Lung (tissue), 12 donors: ENCODE results near the gene TSHR. TPM values are rescaled to one million over a fixed set of nuclear protein-coding genes. Genes with fewer than 3 reads are reported as not detected.
A peak's percentile ranks its signal among the peaks of the same experiment; 100 is the strongest.

Experiments used
- ATAC-seq: fragments of 200-7000 bp; cut with Tn5 transposase; one replicate; pipeline ENCODE4 v1.9.1; 2020; ENCODE audit warnings: moderate number of reproducible peaks; ENCODE audit not compliant: insufficient read depth, low FRiP score
- DNase-seq, 3 donors: peaks; one replicate each; pipeline ENCODE4 v3.0.0-alpha.2; 2013 to 2017
- H3K27ac ChIP-seq, 2 donors: one replicate each; pipeline ENCODE4 v1.5.1; 2013; ENCODE audit warnings: mild to moderate bottlenecking in 2 of 2, moderate library complexity in 2 of 2, control low read depth in 1 of 2, inconsistent platforms in 1 of 2, low read depth in 1 of 2, low read length in 1 of 2
- H3K27me3 ChIP-seq, 3 donors: one replicate each; pipeline ENCODE4 v1.5.1; 2013; ENCODE audit warnings: low read length in 2 of 3; ENCODE audit not compliant: control insufficient read depth in 3 of 3, insufficient read depth in 3 of 3
- H3K36me3 ChIP-seq, 4 donors: one replicate each; pipeline ENCODE4 v1.5.1; 2013; ENCODE audit warnings: low read length in 4 of 4, mild to moderate bottlenecking in 1 of 4, moderate library complexity in 1 of 4; ENCODE audit not compliant: control insufficient read depth in 4 of 4, insufficient read depth in 4 of 4
- H3K4me1 ChIP-seq, 5 donors: one replicate each; pipeline ENCODE4 v1.5.1; 2013; ENCODE audit warnings: low read length in 5 of 5, mild to moderate bottlenecking in 2 of 5, moderate library complexity in 1 of 5; ENCODE audit not compliant: control insufficient read depth in 5 of 5, insufficient read depth in 5 of 5
- H3K4me3 ChIP-seq: one replicate; pipeline ENCODE4 v1.5.1; 2013; ENCODE audit warnings: mild to moderate bottlenecking, control low read depth, moderate library complexity
- H3K9ac ChIP-seq, 2 donors: one replicate each; pipeline ENCODE4 v1.5.1; 2013; ENCODE audit warnings: low read length in 2 of 2, control low read depth in 1 of 2; ENCODE audit not compliant: insufficient read depth in 1 of 2
- H3K9me3 ChIP-seq, 4 donors: one replicate each; pipeline ENCODE4 v1.5.1; 2013; ENCODE audit warnings: low read length in 3 of 4, mild to moderate bottlenecking in 1 of 4, moderate library complexity in 1 of 4; ENCODE audit not compliant: control insufficient read depth in 4 of 4, insufficient read depth in 3 of 4
- WGBS, 2 donors: extraction: QIAGEN DNeasy Blood & Tissue Kit; methylation state at CpG; one replicate each; pipeline ENCODE4 v1.1.7; 2013; 5-methylcytosine and 5-hydroxymethylcytosine counted together
- polyA plus RNA-seq, 2 donors: library from polyadenylated mRNA; stranded (reverse); fragments of 200-250 nt; gene quantifications; one replicate each; pipeline ENCODE4 v1.2.1, GENCODE V29; 2013
- total RNA-seq, 2 donors: library from RNA; depleted of rRNA in 1 of 2; stranded (reverse); fragments of >200 nt in 1 of 2; gene quantifications; one replicate each; pipeline ENCODE4 v1.2.1, GENCODE V29; 2014 to 2021
- TF ChIP-seq, protein P1 (sequence below): IDR thresholded peaks from 2 replicates; pipeline ENCODE4 v1.5.1; 2012; ENCODE audit warnings: mild to moderate bottlenecking; ENCODE audit errors: control extremely low read depth, extremely low read depth
- donor health status: control.
- donor health status: control.
- donor health status: Bipolar disorder and iron deficiency.
- donor health status: healthy.
- donor health status: DM: yes; HTN: yes; CAD: no.

The TSHR gene
- total and polyA plus RNA-seq, 4 donors = 0.04 to 0.31 (median 0.07) TPM; not detected in 1

DNA sequence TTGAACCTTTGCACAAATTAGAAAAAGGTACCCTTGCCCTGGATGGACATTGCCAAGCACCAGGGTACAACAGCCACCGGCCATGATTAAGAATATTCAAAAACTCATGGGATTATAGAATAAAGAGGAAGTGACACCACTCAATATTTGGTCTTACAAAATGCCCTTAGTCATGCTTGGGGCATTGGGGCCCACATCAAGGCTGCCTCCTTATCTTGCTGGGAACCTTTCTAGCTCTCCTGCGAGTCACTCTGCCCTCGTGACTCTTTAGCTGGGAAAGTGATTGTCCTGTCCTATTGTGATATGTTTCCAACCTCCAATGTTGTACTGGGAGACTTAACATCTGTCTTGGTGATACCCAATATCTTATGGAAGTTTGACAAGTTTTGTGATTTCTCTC is 207.5 kb downstream of the TSHR start:
- Histone ChIP-seq H3K27me3 (no peaks in the 10 kb centered on the region), H3K4me3 (no peak overlapping the region), H3K27ac (no peak overlapping the region), H3K4me1 (peaks cover 0 to 2% (median 0%) of the 10 kb centered on the region in 5 donors), H3K36me3 (no peaks in the 10 kb centered on the region), H3K9ac (no peak overlapping the region), H3K9me3 (peaks cover 0 to 2% (median 0%) of the 10 kb centered on the region in 4 donors)
- 26 to 63% methylated on average over 3 of the region's 3 CpGs for WGBS, 2 donors
- TF ChIP-seq, protein P1, sequence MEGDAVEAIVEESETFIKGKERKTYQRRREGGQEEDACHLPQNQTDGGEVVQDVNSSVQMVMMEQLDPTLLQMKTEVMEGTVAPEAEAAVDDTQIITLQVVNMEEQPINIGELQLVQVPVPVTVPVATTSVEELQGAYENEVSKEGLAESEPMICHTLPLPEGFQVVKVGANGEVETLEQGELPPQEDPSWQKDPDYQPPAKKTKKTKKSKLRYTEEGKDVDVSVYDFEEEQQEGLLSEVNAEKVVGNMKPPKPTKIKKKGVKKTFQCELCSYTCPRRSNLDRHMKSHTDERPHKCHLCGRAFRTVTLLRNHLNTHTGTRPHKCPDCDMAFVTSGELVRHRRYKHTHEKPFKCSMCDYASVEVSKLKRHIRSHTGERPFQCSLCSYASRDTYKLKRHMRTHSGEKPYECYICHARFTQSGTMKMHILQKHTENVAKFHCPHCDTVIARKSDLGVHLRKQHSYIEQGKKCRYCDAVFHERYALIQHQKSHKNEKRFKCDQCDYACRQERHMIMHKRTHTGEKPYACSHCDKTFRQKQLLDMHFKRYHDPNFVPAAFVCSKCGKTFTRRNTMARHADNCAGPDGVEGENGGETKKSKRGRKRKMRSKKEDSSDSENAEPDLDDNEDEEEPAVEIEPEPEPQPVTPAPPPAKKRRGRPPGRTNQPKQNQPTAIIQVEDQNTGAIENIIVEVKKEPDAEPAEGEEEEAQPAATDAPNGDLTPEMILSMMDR = no peak
- ATAC-seq (no peak), DNase-seq (no peak)

DNA sequence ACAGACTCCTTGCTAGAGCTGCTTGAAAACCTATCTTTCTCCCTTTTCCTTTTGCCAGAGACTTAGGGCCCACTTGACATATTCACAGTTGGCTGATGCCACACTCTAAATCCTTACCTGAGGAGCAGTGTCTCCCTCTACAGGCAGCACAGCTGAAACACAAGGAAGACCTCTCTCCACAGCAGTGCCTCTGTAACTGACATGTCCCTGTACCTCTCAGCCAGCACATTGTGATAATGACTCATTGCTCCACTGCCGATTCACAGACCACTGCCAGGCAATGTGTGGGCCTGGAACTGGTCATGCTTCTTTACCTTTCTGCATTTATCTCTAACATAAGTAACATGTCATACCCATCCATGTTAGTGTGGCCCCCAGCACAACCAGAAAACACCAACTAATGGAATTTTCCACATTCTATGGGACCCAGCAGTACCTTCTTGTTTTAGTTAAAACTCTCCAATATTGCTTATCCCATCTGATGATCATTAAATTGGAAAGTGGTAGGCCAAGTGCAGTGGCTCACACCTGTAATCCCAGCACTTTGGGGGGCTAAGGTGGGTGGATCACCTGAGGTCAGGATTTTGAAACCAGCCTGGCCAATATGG is 208.8 kb downstream of the TSHR start:
- WGBS, 2 donors = 12 to 13% methylated on average over 1 of the region's 1 CpG
- ATAC-seq (peak; percentile 90), DNase-seq (peak; percentile 26 to 59 (median 27))
- Histone ChIP-seq H3K9me3 (peaks cover 0 to 2% (median 0%) of the 10 kb centered on the region in 4 donors), H3K4me3 (no peak overlapping the region), H3K27me3 (no peaks in the 10 kb centered on the region), H3K27ac (no peak overlapping the region), H3K4me1 (peaks cover 0 to 2% (median 0%) of the 10 kb centered on the region in 5 donors), H3K9ac (no peak overlapping the region), H3K36me3 (no peaks in the 10 kb centered on the region)
- TF ChIP-seq, protein P1 = peak; percentile 35

DNA sequence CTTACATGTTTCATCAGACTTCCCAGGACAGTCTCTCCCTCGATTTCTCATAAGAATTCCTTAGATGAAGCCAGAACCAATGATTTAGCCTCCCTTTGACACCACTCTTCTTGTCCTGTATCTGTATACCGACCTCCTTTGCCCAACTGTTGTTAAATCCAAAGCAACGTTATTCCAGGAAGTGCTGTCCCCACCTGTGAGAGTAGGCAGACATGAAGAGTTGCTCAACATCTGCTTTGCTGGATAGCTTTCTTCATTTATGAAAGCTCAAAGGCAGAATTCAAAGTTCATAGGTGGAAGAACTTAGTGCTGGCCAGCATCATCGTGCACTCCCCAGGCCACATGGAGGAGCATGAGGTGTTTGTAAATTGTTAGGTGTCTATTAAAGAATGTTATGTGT is 209.8 kb downstream of the TSHR start:
- Histone ChIP-seq H3K36me3 (no peaks in the 10 kb centered on the region), H3K9me3 (no peaks in the 10 kb centered on the region), H3K4me3 (no peak overlapping the region), H3K4me1 (peaks cover 0 to 7% (median 2%) of the 10 kb centered on the region in 5 donors), H3K27ac (no peak overlapping the region), H3K9ac (no peak overlapping the region), H3K27me3 (no peaks in the 10 kb centered on the region)
- ATAC-seq (no peak), DNase-seq (no peak)
- 47 to 63% methylated on average over 4 of the region's 4 CpGs for WGBS, 2 donors
- TF ChIP-seq, protein P1 = no peak

DNA sequence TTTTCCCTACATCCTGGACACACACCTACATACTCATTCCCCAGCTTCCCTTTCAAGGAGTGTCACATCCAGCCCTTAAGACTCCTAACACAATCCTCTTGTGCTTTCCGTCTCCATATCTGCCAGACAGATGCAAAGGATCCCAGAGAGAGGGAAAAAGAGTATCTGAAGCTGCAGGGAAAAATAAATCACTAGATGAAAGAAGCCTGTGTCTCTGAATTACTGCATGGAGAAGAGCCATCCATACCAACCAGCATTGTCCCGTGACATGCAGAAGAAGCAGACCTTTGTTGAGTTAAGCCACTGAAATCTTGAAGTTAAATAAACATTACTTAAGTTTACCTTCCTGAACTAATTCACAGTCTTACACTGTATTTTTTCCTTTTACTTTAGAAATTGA is 210.7 kb downstream of the TSHR start:
- no peak overlapping the region for H3K4me3 ChIP-seq
- H3K4me1 ChIP-seq = peaks cover 0 to 7% (median 2%) of the 10 kb centered on the region in 5 donors
- 78 to 83% methylated on average over 2 of the region's 2 CpGs for WGBS, 2 donors
- no peaks in the 10 kb centered on the region for H3K27me3 ChIP-seq
- ATAC-seq = no peak
- H3K9me3 ChIP-seq = no peaks in the 10 kb centered on the region
- no peak overlapping the region for H3K9ac ChIP-seq
- H3K36me3 ChIP-seq = no peaks in the 10 kb centered on the region
- DNase-seq = no peak
- H3K27ac ChIP-seq = no peak overlapping the region
- TF ChIP-seq, protein P1 = no peak
